HEK293 (cell line): ENCODE data around the gene POLR1F.

Source experiments
- CTCF ChIA-PET: fragments of 350-600 bp; formaldehyde crosslinking; extraction: SDS; loops from one replicate; lab custom pipeline; 2021; ENCODE audit warnings: antibody characterized with exemption; lab: Yijun Ruan, JAX
- POLR2A ChIA-PET: fragments of 300-600 bp; formaldehyde crosslinking; extraction: SDS; loops from one replicate; lab custom pipeline; 2020; ENCODE audit warnings: antibody characterized with exemption, inconsistent platforms; lab: Yijun Ruan, JAX
- H3K27ac ChIP-seq: fragments of 200-500 bp; sonication (Bioruptor generic); 2 replicates; pipeline ENCODE4 v1.5.1; 2014; ENCODE audit warnings: low read depth, low read length, control low read depth, inconsistent platforms; ENCODE audit errors: extremely low read depth
- H3K36me3 ChIP-seq, 2 experiments: fragments of 200-500 bp in 1 of 2; sonication (Bioruptor generic) in 1 of 2; 1 replicate in 1 of 2; 2 replicates in 1 of 2; pipeline ENCODE4 v1.5.1; 2014 to 2017; ENCODE audit warnings: inconsistent platforms in 2 of 2, low read length in 2 of 2; ENCODE audit not compliant: control insufficient read depth in 2 of 2, insufficient read depth in 1 of 2
- H3K4me1 ChIP-seq: fragments of 200-500 bp; sonication (Bioruptor generic); 2 replicates; pipeline ENCODE4 v1.5.1; 2014; ENCODE audit warnings: mild to moderate bottlenecking, low read length, inconsistent platforms; ENCODE audit not compliant: control insufficient read depth, insufficient read depth
- H3K4me3 ChIP-seq: 2 replicates; pipeline ENCODE4 v1.5.1; 2011; ENCODE audit warnings: low read depth, mild to moderate bottlenecking, control low read depth, low read length, moderate library complexity
- H3K9me3 ChIP-seq: fragments of 200-500 bp; sonication (Bioruptor generic); 2 replicates; pipeline ENCODE4 v1.5.1; 2014; ENCODE audit warnings: low read depth, low read length, inconsistent platforms; ENCODE audit not compliant: control insufficient read depth, insufficient read depth
- FEZF1 ChIP-seq: fragments of 450-650 bp; formaldehyde crosslinking; IDR thresholded peaks from 2 replicates; pipeline ENCODE4 v1.5.1; 2016; ENCODE audit warnings: missing biosample characterization, missing genetic modification characterization
- HOXD13 ChIP-seq: sonication (generic); formaldehyde crosslinking; IDR thresholded peaks from 2 replicates; pipeline ENCODE4 v1.8.0; 2022; ENCODE audit warnings: missing genetic modification reagents, borderline replicate concordance
- SCRT2 ChIP-seq: fragments of 450-650 bp; formaldehyde crosslinking; IDR thresholded peaks from 2 replicates; pipeline ENCODE4 v1.5.1; 2016; ENCODE audit warnings: missing biosample characterization, missing genetic modification characterization
- SETDB1 ChIP-seq: IDR thresholded peaks from one replicate; pipeline ENCODE4 v1.6.1; 2017; ENCODE audit warnings: mild to moderate bottlenecking, low read length, moderate library complexity, mixed read lengths; ENCODE audit not compliant: insufficient read length
- SP3 ChIP-seq: fragments of 450-650 bp; formaldehyde crosslinking; IDR thresholded peaks from 2 replicates; pipeline ENCODE4 v1.5.1; 2016; ENCODE audit warnings: missing biosample characterization, missing genetic modification characterization
- YY1 ChIP-seq: fragments of 450-650 bp; formaldehyde crosslinking; IDR thresholded peaks from 2 replicates; pipeline ENCODE4 v1.5.1; 2018; ENCODE audit warnings: missing biosample characterization, missing genetic modification characterization
- YY2 ChIP-seq: fragments of 450-650 bp; formaldehyde crosslinking; IDR thresholded peaks from 2 replicates; pipeline ENCODE4 v1.5.1; 2016; ENCODE audit warnings: missing biosample characterization, missing genetic modification characterization
- ZBTB21 ChIP-seq: fragments of 450-650 bp; formaldehyde crosslinking; IDR thresholded peaks from 2 replicates; pipeline ENCODE4 v1.5.1; 2017; ENCODE audit warnings: missing biosample characterization, missing genetic modification characterization
- ZBTB48 ChIP-seq: fragments of 450-650 bp; formaldehyde crosslinking; IDR thresholded peaks from 2 replicates; pipeline ENCODE4 v1.5.1; 2016; ENCODE audit warnings: missing biosample characterization, missing genetic modification characterization
- ZEB2 ChIP-seq: fragments of 450-650 bp; formaldehyde crosslinking; IDR thresholded peaks from 2 replicates; pipeline ENCODE4 v1.5.1; 2016; ENCODE audit warnings: missing biosample characterization, missing genetic modification characterization
- ZFP37 ChIP-seq: fragments of 450-650 bp; formaldehyde crosslinking; IDR thresholded peaks from 2 replicates; pipeline ENCODE4 v1.5.1; 2016; ENCODE audit warnings: missing biosample characterization, missing genetic modification characterization
- ZNF10 ChIP-seq: fragments of 450-650 bp; formaldehyde crosslinking; IDR thresholded peaks from 2 replicates; pipeline ENCODE4 v1.5.1; 2017; ENCODE audit warnings: missing biosample characterization, missing genetic modification characterization
- ZNF114 ChIP-seq: fragments of 450-650 bp; formaldehyde crosslinking; IDR thresholded peaks from 2 replicates; pipeline ENCODE4 v1.5.0; 2017; ENCODE audit warnings: missing biosample characterization, missing genetic modification characterization
- ZNF133 ChIP-seq: fragments of 450-650 bp; formaldehyde crosslinking; IDR thresholded peaks from 2 replicates; pipeline ENCODE4 v1.5.1; 2016; ENCODE audit warnings: missing biosample characterization, missing genetic modification characterization
- ZNF146 ChIP-seq: fragments of 450-650 bp; formaldehyde crosslinking; IDR thresholded peaks from 2 replicates; pipeline ENCODE4 v1.5.1; 2016; ENCODE audit warnings: missing biosample characterization, missing genetic modification characterization
- ZNF335 ChIP-seq: fragments of 450-650 bp; formaldehyde crosslinking; conservative IDR thresholded peaks from 2 replicates; pipeline ENCODE4 v1.5.1; 2016; ENCODE audit warnings: missing biosample characterization, missing genetic modification characterization
- ZNF341 ChIP-seq: fragments of 450-650 bp; formaldehyde crosslinking; IDR thresholded peaks from 2 replicates; pipeline ENCODE4; 2016; ENCODE audit warnings: low read depth, missing biosample characterization, missing genetic modification characterization
- ZNF394 ChIP-seq: fragments of 450-650 bp; formaldehyde crosslinking; IDR thresholded peaks from 2 replicates; pipeline ENCODE4 v1.5.1; 2016; ENCODE audit warnings: missing biosample characterization, missing genetic modification characterization, mild to moderate bottlenecking, moderate library complexity, borderline replicate concordance
- ZNF600 ChIP-seq: fragments of 450-650 bp; formaldehyde crosslinking; IDR thresholded peaks from 2 replicates; pipeline ENCODE4 v1.5.1; 2016; ENCODE audit warnings: missing biosample characterization, missing genetic modification characterization
- ZNF629 ChIP-seq: fragments of 450-650 bp; formaldehyde crosslinking; IDR thresholded peaks from 2 replicates; pipeline ENCODE4 v1.5.1; 2017; ENCODE audit warnings: missing biosample characterization, missing genetic modification characterization
- ZNF654 ChIP-seq: fragments of 450-650 bp; formaldehyde crosslinking; IDR thresholded peaks from 2 replicates; pipeline ENCODE4 v1.5.1; 2016; ENCODE audit warnings: low read depth, missing biosample characterization, missing genetic modification characterization
- ZNF660 ChIP-seq: fragments of 450-650 bp; IDR thresholded peaks from 2 replicates; pipeline ENCODE4 v1.5.1; 2018; ENCODE audit warnings: missing biosample characterization, mild to moderate bottlenecking, missing genetic modification characterization
- ZNF76 ChIP-seq: fragments of 450-650 bp; formaldehyde crosslinking; IDR thresholded peaks from 2 replicates; pipeline ENCODE4; 2016; ENCODE audit warnings: low read depth, missing biosample characterization, missing genetic modification characterization, borderline replicate concordance
- ZXDB ChIP-seq: fragments of 450-650 bp; formaldehyde crosslinking; IDR thresholded peaks from 2 replicates; pipeline ENCODE4 v1.5.1; 2016; ENCODE audit warnings: missing biosample characterization, missing genetic modification characterization
- TF ChIP-seq, protein P1 (sequence below): fragments of 450-650 bp; formaldehyde crosslinking; IDR thresholded peaks from 2 replicates; pipeline ENCODE4 v1.5.1; 2016; ENCODE audit warnings: missing biosample characterization, missing genetic modification characterization
- TF ChIP-seq, protein P2 (sequence below): fragments of 450-650 bp; formaldehyde crosslinking; conservative IDR thresholded peaks from 2 replicates; pipeline ENCODE4 v1.5.1; 2016; ENCODE audit warnings: low read depth, missing biosample characterization, missing genetic modification characterization
- TF ChIP-seq, protein P3 (sequence below): fragments of 450-650 bp; formaldehyde crosslinking; IDR thresholded peaks from 2 replicates; pipeline ENCODE4 v1.5.1; 2017; ENCODE audit warnings: missing biosample characterization, mild to moderate bottlenecking, missing genetic modification characterization, moderate library complexity

POLR1F gene, protein sequence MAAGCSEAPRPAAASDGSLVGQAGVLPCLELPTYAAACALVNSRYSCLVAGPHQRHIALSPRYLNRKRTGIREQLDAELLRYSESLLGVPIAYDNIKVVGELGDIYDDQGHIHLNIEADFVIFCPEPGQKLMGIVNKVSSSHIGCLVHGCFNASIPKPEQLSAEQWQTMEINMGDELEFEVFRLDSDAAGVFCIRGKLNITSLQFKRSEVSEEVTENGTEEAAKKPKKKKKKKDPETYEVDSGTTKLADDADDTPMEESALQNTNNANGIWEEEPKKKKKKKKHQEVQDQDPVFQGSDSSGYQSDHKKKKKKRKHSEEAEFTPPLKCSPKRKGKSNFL

DNA sequence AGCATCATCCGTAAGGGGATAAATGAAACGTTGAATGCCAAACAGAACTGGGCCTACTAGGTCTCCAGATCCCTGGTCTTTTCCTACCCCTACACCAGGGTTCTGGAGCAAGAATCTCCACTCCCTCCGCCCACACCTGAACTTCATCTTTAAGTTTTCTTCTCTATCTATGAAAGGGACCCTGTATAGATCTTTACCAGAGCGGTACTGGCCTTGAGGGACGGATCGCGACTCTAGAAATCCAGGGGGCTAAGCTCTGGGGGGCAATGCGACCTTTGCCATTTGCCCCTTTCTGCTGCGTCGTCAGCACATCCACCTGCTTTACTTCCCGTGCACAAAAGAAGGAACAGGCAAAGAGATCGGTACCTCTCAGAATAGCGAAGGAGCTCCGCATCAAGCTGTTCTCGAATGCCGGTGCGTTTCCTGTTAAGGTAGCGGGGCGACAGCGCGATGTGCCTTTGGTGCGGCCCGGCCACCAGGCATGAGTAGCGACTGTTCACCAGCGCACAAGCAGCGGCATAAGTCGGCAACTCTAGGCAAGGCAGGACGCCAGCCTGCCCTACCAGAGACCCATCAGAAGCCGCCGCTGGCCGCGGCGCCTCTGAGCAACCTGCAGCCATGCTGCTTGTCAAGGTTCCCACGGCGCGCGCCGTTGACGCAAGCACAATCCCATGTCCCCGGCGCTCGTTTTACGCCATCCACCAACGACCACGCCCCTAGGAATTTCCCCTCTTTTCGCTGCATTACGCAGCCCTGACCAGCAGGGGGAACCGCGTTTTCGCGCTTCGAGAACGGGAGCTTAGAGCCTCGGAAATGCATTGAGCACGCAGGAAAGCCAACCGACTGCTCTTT lies at the start of gene POLR1F:
Gene POLR1F, minus strand, starts transcription at position 641 of the 852 bp plus-strand sequence. Its CDS starts 21 bp downstream, at position 620.
- Histone ChIP-seq H3K27ac (peak within 1 kb of the TSS; percentile 32; the same call in 1 of the 2 replicates), H3K4me3 (peak within 1 kb of the TSS; percentile 93), H3K4me1 (peaks cover 9% of the 10 kb centered on the region; the same call in 1 of the 2 replicates), H3K9me3 (no peaks in the 10 kb centered on the region), H3K36me3 (peaks cover under 1 to 5% of the 10 kb centered on the region in 2 experiments; a peak in 2 of 3 replicates)
- ChIA-PET CTCF (interaction anchor here (0.6 to 2.8 kb wide), 22 partner anchors 8 to 1861 kb away, joined by 3 to 23 read pairs (median 3); no protein-coding TSS in a partner anchor), POLR2A (interaction anchor here (0.6 to 0.8 kb wide), 4 partner anchors 26 to 1543 kb away, joined by 3 to 4 read pairs (median 3); partner anchors contain the start of gene TWIST1)
- TF ChIP-seq ZBTB21 (tag by site-specific recombination) (peak; percentile 69), ZNF114 (tag by site-specific recombination) (no peak), ZXDB (tag by site-specific recombination) (0 out of 2 replicates have a peak, but pooled peaks have one; percentile 20), ZNF76 (tag by site-specific recombination) (peak; percentile 77), ZNF341 (tag by site-specific recombination) (0 out of 2 replicates have a peak, but pooled peaks have one; percentile 32), ZNF394 (tag by site-specific recombination) (0 out of 2 replicates have a peak, but pooled peaks have one; percentile 17), ZNF10 (peak; percentile 50; the same call in 1 of the 2 replicates), ZEB2 (tag by site-specific recombination) (0 out of 2 replicates have a peak, but pooled peaks have one; percentile 40), ZNF654 (tag by site-specific recombination) (peak; percentile 38), SETDB1 (peak; percentile 23), SCRT2 (tag by site-specific recombination) (0 out of 2 replicates have a peak, but pooled peaks have one; percentile 30), ZNF335 (tag by site-specific recombination) (peak; percentile 94), ZNF600 (tag by site-specific recombination) (no peak), ZBTB48 (tag by site-specific recombination) (no peak; the same call in 1 of the 2 replicates), HOXD13 (CRISPR knock-in tag) (no peak), ZNF146 (no peak), YY1 (tag by site-specific recombination) (peak; percentile 79), FEZF1 (tag by site-specific recombination) (peak; percentile 87), YY2 (tag by site-specific recombination) (peak; percentile 59), ZFP37 (0 out of 2 replicates have a peak, but pooled peaks have one; percentile 24), ZNF629 (tag by site-specific recombination) (peak; percentile 91), ZNF133 (tag by site-specific recombination) (no peak), SP3 (tag by site-specific recombination) (peak; percentile 37), ZNF660 (tag by site-specific recombination) (peak; percentile 80)
- TF ChIP-seq, protein P1, sequence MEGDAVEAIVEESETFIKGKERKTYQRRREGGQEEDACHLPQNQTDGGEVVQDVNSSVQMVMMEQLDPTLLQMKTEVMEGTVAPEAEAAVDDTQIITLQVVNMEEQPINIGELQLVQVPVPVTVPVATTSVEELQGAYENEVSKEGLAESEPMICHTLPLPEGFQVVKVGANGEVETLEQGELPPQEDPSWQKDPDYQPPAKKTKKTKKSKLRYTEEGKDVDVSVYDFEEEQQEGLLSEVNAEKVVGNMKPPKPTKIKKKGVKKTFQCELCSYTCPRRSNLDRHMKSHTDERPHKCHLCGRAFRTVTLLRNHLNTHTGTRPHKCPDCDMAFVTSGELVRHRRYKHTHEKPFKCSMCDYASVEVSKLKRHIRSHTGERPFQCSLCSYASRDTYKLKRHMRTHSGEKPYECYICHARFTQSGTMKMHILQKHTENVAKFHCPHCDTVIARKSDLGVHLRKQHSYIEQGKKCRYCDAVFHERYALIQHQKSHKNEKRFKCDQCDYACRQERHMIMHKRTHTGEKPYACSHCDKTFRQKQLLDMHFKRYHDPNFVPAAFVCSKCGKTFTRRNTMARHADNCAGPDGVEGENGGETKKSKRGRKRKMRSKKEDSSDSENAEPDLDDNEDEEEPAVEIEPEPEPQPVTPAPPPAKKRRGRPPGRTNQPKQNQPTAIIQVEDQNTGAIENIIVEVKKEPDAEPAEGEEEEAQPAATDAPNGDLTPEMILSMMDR (tag by site-specific recombination): peak; percentile 83
- TF ChIP-seq, protein P2, sequence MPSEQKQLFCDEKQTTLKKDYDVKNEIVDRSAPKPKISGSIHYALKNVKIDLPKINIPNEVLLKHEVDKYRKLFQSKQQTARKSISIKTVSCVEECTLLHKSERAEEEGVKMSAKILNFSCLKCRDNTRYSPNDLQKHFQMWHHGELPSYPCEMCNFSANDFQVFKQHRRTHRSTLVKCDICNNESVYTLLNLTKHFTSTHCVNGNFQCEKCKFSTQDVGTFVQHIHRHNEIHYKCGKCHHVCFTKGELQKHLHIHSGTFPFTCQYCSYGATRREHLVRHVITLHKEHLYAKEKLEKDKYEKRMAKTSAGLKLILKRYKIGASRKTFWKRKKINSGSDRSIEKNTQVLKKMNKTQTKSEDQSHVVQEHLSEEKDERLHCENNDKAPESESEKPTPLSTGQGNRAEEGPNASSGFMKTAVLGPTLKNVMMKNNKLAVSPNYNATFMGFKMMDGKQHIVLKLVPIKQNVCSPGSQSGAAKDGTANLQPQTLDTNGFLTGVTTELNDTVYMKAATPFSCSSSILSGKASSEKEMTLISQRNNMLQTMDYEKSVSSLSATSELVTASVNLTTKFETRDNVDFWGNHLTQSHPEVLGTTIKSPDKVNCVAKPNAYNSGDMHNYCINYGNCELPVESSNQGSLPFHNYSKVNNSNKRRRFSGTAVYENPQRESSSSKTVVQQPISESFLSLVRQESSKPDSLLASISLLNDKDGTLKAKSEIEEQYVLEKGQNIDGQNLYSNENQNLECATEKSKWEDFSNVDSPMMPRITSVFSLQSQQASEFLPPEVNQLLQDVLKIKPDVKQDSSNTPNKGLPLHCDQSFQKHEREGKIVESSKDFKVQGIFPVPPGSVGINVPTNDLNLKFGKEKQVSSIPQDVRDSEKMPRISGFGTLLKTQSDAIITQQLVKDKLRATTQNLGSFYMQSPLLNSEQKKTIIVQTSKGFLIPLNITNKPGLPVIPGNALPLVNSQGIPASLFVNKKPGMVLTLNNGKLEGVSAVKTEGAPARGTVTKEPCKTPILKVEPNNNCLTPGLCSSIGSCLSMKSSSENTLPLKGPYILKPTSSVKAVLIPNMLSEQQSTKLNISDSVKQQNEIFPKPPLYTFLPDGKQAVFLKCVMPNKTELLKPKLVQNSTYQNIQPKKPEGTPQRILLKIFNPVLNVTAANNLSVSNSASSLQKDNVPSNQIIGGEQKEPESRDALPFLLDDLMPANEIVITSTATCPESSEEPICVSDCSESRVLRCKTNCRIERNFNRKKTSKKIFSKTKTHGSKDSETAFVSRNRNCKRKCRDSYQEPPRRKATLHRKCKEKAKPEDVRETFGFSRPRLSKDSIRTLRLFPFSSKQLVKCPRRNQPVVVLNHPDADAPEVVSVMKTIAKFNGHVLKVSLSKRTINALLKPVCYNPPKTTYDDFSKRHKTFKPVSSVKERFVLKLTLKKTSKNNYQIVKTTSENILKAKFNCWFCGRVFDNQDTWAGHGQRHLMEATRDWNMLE (tag by site-specific recombination): peak; percentile 30; the same call in 1 of the 2 replicates
- TF ChIP-seq, protein P3, sequence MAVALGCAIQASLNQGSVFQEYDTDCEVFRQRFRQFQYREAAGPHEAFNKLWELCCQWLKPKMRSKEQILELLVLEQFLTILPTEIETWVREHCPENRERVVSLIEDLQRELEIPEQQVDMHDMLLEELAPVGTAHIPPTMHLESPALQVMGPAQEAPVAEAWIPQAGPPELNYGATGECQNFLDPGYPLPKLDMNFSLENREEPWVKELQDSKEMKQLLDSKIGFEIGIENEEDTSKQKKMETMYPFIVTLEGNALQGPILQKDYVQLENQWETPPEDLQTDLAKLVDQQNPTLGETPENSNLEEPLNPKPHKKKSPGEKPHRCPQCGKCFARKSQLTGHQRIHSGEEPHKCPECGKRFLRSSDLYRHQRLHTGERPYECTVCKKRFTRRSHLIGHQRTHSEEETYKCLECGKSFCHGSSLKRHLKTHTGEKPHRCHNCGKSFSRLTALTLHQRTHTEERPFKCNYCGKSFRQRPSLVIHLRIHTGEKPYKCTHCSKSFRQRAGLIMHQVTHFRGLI (tag by site-specific recombination): peak; percentile 40; the same call in 1 of the 2 replicates
